HepG2 (cell line): ENCODE measurements around the gene ADAMTS4. TPM values are rescaled to one million over a fixed set of nuclear protein-coding genes. Genes with fewer than 3 reads are reported as not detected.

ENCODE experiments used
- ATAC-seq: fragments of 200-7000 bp; cut with Tn5 transposase; 3 replicates; pipeline ENCODE4 v1.9.1; 2020; ENCODE audit warnings: mild to moderate bottlenecking, moderate library complexity
- BruUV-seq: library from RNA; stranded (reverse); fragments of 400-500 nt; replicated peaks from 2 replicates; lab custom pipeline; 2021; lab: Mats Ljungman, UMichigan
- CTCF ChIA-PET: fragments of 300-600 bp; formaldehyde crosslinking; extraction: SDS; loops from one replicate; lab custom pipeline; 2021; ENCODE audit warnings: low total read pairs, inconsistent platforms, low intra/inter-chr PET ratio; lab: Yijun Ruan, JAX
- POLR2A ChIA-PET: fragments of 350-600 bp; sonication (Branson Sonifier 250); formaldehyde crosslinking; loops from one replicate; lab custom pipeline; 2020; ENCODE audit warnings: antibody characterized with exemption, inconsistent platforms; lab: Yijun Ruan, JAX
- DNase-seq: peaks from one replicate; pipeline ENCODE4 v3.0.0-alpha.2; 2015; ENCODE audit warnings: low spot score
- FAIRE-seq: peaks from 3 replicates; lab custom pipeline; 2011; peaks lifted over from hg19 to GRCh38; lab: Jason Lieb, UNC
- H2AFZ ChIP-seq: one replicate; pipeline ENCODE4 v1.6.1; 2011; ENCODE audit warnings: low read length, inconsistent platforms
- H3K27ac ChIP-seq: fragments of 300-600 bp; 3 replicates; pipeline ENCODE4 v1.8.0; 2011; ENCODE audit warnings: mixed run types, mild to moderate bottlenecking, mixed read lengths, low read length, inconsistent platforms; ENCODE audit not compliant: insufficient read depth; ENCODE audit errors: extremely low read length
- H3K27me3 ChIP-seq, 2 experiments: fragments of 200-600 bp in 1 of 2; 2 replicates in 1 of 2; 3 replicates in 1 of 2; pipeline versions ENCODE4 v1.6.0 to v1.8.0; 2011; ENCODE audit warnings: low read length in 2 of 2, mild to moderate bottlenecking in 2 of 2, moderate library complexity in 2 of 2, inconsistent platforms in 1 of 2; ENCODE audit not compliant: insufficient read depth in 2 of 2, control insufficient read depth in 1 of 2
- H3K36me3 ChIP-seq, 2 experiments: fragments of 200-600 bp in 1 of 2; replicated peaks in 1 of 2; 2 replicates in 1 of 2; 3 replicates in 1 of 2; pipeline versions ENCODE4 v1.5.1 to v1.8.0; 2011; ENCODE audit warnings: low read length in 2 of 2, inconsistent platforms in 1 of 2; ENCODE audit not compliant: insufficient read depth in 2 of 2, control insufficient read depth in 1 of 2
- H3K4me1 ChIP-seq: 2 replicates; pipeline ENCODE4 v1.5.1; 2012; ENCODE audit warnings: low read length, inconsistent platforms; ENCODE audit not compliant: insufficient read depth
- H3K4me2 ChIP-seq: 2 replicates; pipeline ENCODE4 v1.6.0; 2011; ENCODE audit warnings: low read depth, low read length, inconsistent platforms
- H3K4me3 ChIP-seq, 3 experiments: fragments of 200-600 bp in 1 of 3; sonication (generic), shearing (Covaris generic) in 1 of 3; replicated peaks in 1 of 3; 2 replicates each; pipeline ENCODE4 v1.5.1; 2011 to 2016; ENCODE audit warnings: low read length in 3 of 3, inconsistent platforms in 2 of 3, low read depth in 2 of 3, mild to moderate bottlenecking in 2 of 3, control low read depth in 1 of 3, mixed read lengths in 1 of 3; ENCODE audit not compliant: insufficient read depth in 1 of 3
- H3K79me2 ChIP-seq: one replicate; pipeline ENCODE4 v1.6.1; 2011; ENCODE audit warnings: low read length, inconsistent platforms; ENCODE audit not compliant: insufficient read depth
- H3K9ac ChIP-seq: 2 replicates; pipeline ENCODE4 v1.6.0; 2011; ENCODE audit warnings: mild to moderate bottlenecking, low read depth, low read length, inconsistent platforms; ENCODE audit not compliant: insufficient read depth
- H3K9me3 ChIP-seq: 2 replicates; pipeline ENCODE4 v1.5.1; 2012; ENCODE audit warnings: mild to moderate bottlenecking, low read length
- H4K20me1 ChIP-seq: 2 replicates; pipeline ENCODE4 v1.6.0; 2011; ENCODE audit warnings: inconsistent platforms, mild to moderate bottlenecking, low read length, moderate library complexity; ENCODE audit not compliant: insufficient read depth
- FOXP1 ChIP-seq, 2 experiments: fragments of 450-650 bp in 1 of 2; IDR thresholded peaks; 2 replicates each; pipeline ENCODE4 v1.6.1; 2017 to 2018; ENCODE audit warnings: antibody characterized with exemption in 1 of 2
- IRF9 ChIP-seq: sonication (generic); formaldehyde crosslinking; IDR thresholded peaks from 2 replicates; pipeline ENCODE4 v1.8.0; 2022; ENCODE audit warnings: missing genetic modification reagents, mild to moderate bottlenecking, borderline replicate concordance
- LBX2 ChIP-seq: sonication (generic); formaldehyde crosslinking; IDR thresholded peaks from 2 replicates; pipeline ENCODE4 v1.5.0; 2020; ENCODE audit warnings: missing genetic modification reagents, mild to moderate bottlenecking, borderline replicate concordance
- MLLT10 ChIP-seq: sonication (generic); formaldehyde crosslinking; IDR thresholded peaks from 2 replicates; pipeline ENCODE4 v1.4.0; 2020; ENCODE audit warnings: missing genetic modification reagents
- SIN3B ChIP-seq: fragments of 150-350 bp; IDR thresholded peaks from 2 replicates; pipeline ENCODE4 v1.6.1; 2014; ENCODE audit warnings: low read length
- STAG1 ChIP-seq: sonication (generic); formaldehyde crosslinking; IDR thresholded peaks from 2 replicates; pipeline ENCODE4 v1.4.0; 2020; ENCODE audit warnings: missing genetic modification reagents
- ZBTB39 ChIP-seq: sonication (generic); formaldehyde crosslinking; IDR thresholded peaks from 2 replicates; pipeline ENCODE4 v1.5.0; 2020; ENCODE audit warnings: missing genetic modification reagents
- ZBTB43 ChIP-seq: sonication (generic); formaldehyde crosslinking; conservative IDR thresholded peaks from 2 replicates; pipeline ENCODE4 v1.4.0; 2020; ENCODE audit warnings: missing genetic modification reagents
- ZNF331 ChIP-seq: sonication (generic); formaldehyde crosslinking; IDR thresholded peaks from 2 replicates; pipeline ENCODE4 v1.4.0; 2020; ENCODE audit warnings: missing genetic modification reagents
- ZNF687 ChIP-seq: sonication (generic); formaldehyde crosslinking; IDR thresholded peaks from 2 replicates; pipeline ENCODE4 v1.5.1; 2020; ENCODE audit warnings: mild to moderate bottlenecking, missing genetic modification reagents, moderate library complexity
- ZNF772 ChIP-seq: sonication (generic); formaldehyde crosslinking; IDR thresholded peaks from 2 replicates; pipeline ENCODE4 v1.5.0; 2020; ENCODE audit warnings: mild to moderate bottlenecking, missing genetic modification reagents
- WGBS: methylation state at CpG from one replicate; pipeline ENCODE4 v1.1.6; 2017; ENCODE audit warnings: low lambda C conversion rate; 5-methylcytosine and 5-hydroxymethylcytosine counted together
- in situ Hi-C: cut with HindIII; loops from 2 replicates; pipeline ENCODE4 v1.10.0; 2017; ENCODE audit warnings: low pct_unique_long_range_greater_than_20kb; ENCODE audit not compliant: extremely low pct_ligation_motif_present
- intact Hi-C: fragments of 100-400 bp; cut with micrococcal nuclease; formaldehyde crosslinking; loops from one replicate; pipeline ENCODE4 v1.10.0; 2022; ENCODE audit not compliant: unreplicated experiment
- polyA plus RNA-seq, 8 experiments: library from polyadenylated mRNA; depleted of rRNA in 3 of 8; stranded (reverse) in 7 of 8; unstranded in 1 of 8; fragments of >200 nt; fragmentation: Illumina TruSeq in 4 of 8; extraction: Trizol in 4 of 8; gene quantifications; 2 replicates each; pipeline versions ENCODE4 v1.2.1 to v1.2.3, GENCODE V29; 2011 to 2016; ENCODE audit warnings: low read depth in 4 of 8, missing spikeins in 1 of 8, mixed read lengths in 1 of 8; ENCODE audit not compliant: insufficient read depth in 1 of 8
- total RNA-seq, 5 experiments: library from RNA; depleted of rRNA; stranded (reverse); fragments of >200 nt; fragmentation: Illumina TruSeq; extraction: Trizol; gene quantifications; 2 replicates each; pipeline ENCODE4 v1.2.3, GENCODE V29; 2016; ENCODE audit warnings: low read depth in 1 of 5

The ADAMTS4 gene
- total and polyA plus RNA-seq, 2 of the 13 experiments (the other 11 are each of a cell fraction or from before 2014, with no cell fraction given): 0.51 to 1.7 TPM

GRCh38 chr1:161228032-161228431 is 29.2 kb upstream of the ADAMTS4 start (continued):
- TF ChIP-seq MLLT10: no peak
- TF ChIP-seq ZNF772 (CRISPR knock-in tag): no peak

- peak overlapping the region; percentile 81 to 82 (median 81) for H3K4me3 ChIP-seq
- peaks cover 53% of the 10 kb centered on the region for H3K4me1 ChIP-seq
- H3K27ac ChIP-seq: peak overlapping the region; percentile 69
- H3K79me2 ChIP-seq: peaks cover 26% of the 10 kb centered on the region
- in situ Hi-C loops: loop anchor here (5.0 to 10.0 kb wide), 2 partner anchors 65 to 157 kb away; no protein-coding TSS in a partner anchor
- H2AFZ ChIP-seq: no peak overlapping the region
- peak overlapping the region; percentile 92 for H3K4me2 ChIP-seq
- no TSS peak for BruUV-seq
- ChIA-PET CTCF (interaction anchor here (0.9 to 3.7 kb wide), 5 partner anchors 16 to 155 kb away, joined by 3 to 36 read pairs (median 4); partner anchors contain the start of gene CFAP126), POLR2A (interaction anchor here (1.5 to 12.5 kb wide), 7 partner anchors 9 to 162 kb away, joined by 4 to 357 read pairs (median 52); partner anchors contain the start of genes FCER1G, NDUFS2, NR1I3 and SDHC)
- no peaks in the 10 kb centered on the region; a peak in 1 of 5 replicates for H3K27me3 ChIP-seq
- peaks cover 6% of the 10 kb centered on the region for H4K20me1 ChIP-seq
- FAIRE-seq (peak; percentile 64), ATAC-seq (peak; percentile 12), DNase-seq (peak; percentile 69)
- H3K36me3 ChIP-seq: peaks cover 12 to 43% of the 10 kb centered on the region in 2 experiments
- no peaks in the 10 kb centered on the region for H3K9me3 ChIP-seq
- intact Hi-C loops: loop anchor here (1.0 to 5.0 kb wide), 5 partner anchors 11 to 155 kb away; partner anchors contain the start of genes NR1I3 and SDHC
- 32% methylated on average over 11 of the region's 11 CpGs for WGBS
- H3K9ac ChIP-seq: peak overlapping the region; percentile 74
- no peak for TF ChIP-seq ZBTB43 (CRISPR knock-in tag)
- TF ChIP-seq FOXP1 (IDR thresholded peaks at IDR 0.05): no peak
- TF ChIP-seq FOXP1 (CRISPR knock-in tag; IDR thresholded peaks at IDR 0.05): no peak
- 0 out of 2 replicates have a peak, but pooled peaks have one; percentile 19 for TF ChIP-seq SIN3B
- no peak for TF ChIP-seq LBX2 (CRISPR knock-in tag)
- TF ChIP-seq IRF9: 0 out of 2 replicates have a peak, but pooled peaks have one; percentile 14
- TF ChIP-seq ZNF331 (CRISPR knock-in tag): peak; percentile 61; the same call in 1 of the 2 replicates
- no peak for TF ChIP-seq ZBTB39 (CRISPR knock-in tag)
- peak; percentile 46 for TF ChIP-seq ZNF687
- TF ChIP-seq STAG1 (CRISPR knock-in tag): peak; percentile 80
Measured at GRCh38 chr1:161227196-161227871, 28.5 kb upstream of the ADAMTS4 start.
